Activated CD8-positive, alpha-beta memory T cell treated with anti-CD3 and anti-CD28 coated beads for 4 hours (primary cell): ENCODE data around the gene RIN3.
A peak's percentile ranks its signal among the peaks of the same experiment; 100 is the strongest.

Experiments
- DNase-seq, 2 donors: peaks; one replicate each; pipeline ENCODE4 v3.0.0-alpha.2; 2020; ENCODE audit warnings: low read depth in 2 of 2

Gene RIN3

DNA sequence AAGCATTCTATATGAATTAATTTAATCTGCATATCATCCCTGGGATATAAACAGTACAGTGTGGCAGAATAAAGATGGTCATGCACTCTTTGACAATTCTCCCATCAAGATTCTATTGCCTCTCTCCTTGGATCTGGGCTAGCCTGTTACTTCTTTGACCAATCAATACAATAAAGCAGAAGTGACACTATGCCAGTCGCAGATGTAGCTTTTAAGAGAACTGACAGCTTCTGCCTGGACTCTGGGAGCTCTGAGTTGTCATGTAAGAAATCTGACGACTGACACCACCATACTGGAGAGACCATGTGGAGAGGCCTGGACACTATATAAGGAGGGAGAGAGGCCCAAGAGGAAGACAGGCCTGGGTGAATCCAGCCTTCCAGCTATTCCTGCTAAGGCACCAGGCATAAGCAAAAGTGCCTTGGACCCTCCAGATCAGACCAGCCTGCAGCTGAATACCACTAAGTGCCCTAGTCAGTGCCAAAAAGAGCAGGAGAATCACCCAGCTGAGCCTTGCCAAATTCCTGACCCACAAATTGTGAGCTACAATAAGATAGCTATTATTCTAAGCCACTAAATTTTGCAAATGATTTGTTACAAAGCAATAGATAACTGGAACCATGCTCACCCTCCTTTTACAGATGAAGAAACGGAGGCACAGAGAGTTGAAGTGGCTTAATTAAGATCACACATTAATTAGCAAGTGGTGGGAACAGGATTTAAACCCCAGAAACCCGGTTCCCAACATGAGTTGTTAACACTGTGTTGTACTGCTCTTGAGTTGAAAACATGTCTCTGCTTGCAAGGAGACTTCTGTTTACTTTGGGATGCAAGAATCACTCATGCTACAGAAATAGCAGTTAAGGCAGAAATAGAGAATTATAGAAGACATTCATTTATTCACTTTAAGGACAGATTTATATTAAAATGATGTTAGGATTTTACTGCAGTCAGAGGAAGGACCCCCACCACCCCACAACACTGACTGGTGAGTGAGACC lies 84.6 kb downstream of the RIN3 start:
- DNase-seq = no peak

DNA sequence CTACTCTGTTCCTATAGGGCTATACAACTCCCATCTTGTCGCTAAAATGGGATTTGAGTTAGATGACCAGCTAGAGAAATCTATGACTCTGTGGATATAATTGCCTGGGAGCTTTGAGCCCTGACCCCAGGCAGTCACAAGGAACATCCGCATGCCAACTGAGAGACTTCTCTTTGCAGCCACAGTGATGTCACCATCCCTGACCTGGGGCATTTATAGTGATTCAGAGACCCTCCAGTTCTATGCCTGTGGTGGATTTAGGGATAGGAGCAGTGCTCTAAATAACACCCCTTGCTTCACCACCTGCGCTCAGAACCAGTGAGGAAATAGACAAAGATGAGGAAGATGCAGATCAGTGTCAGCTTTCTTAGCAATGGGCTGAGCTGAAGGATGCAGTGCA lies 86.2 kb downstream of the RIN3 start:
- no peak for DNase-seq

DNA sequence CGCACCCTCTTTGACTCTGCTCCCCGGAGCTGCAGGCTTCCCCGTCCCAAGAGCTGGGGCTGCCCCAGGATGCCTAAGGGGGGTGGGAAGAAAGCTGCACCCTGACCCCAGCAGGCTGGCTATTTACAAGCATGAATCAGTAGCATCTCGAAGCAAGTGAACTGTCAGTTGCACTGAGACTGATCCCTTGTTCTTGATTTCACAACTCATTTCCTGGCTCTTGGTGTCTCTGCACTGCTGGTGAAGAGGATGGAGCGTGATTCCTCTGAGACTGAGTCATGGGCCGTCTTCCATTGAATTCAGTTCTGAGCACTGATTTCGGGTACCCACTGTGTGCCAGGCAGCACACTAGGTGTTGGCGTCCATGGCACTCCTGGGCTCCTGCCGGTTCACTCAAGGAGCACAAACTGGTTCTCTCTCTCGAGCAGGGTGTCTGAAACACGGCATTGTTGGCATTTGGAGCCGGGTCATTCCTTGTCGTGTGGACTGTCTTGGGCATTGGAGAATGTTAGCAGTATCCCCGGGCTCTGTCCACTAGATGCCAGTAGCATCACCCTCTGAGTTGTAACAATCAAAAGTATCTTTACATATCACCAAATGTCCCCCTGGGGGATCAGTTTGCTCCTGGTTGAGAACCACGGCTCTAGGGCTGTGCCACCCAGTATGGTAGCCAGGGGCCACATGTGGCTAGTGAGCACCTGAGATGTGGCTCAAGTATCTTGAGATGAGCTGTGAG lies 86.9 kb downstream of the RIN3 start:
- no peak for DNase-seq

DNA sequence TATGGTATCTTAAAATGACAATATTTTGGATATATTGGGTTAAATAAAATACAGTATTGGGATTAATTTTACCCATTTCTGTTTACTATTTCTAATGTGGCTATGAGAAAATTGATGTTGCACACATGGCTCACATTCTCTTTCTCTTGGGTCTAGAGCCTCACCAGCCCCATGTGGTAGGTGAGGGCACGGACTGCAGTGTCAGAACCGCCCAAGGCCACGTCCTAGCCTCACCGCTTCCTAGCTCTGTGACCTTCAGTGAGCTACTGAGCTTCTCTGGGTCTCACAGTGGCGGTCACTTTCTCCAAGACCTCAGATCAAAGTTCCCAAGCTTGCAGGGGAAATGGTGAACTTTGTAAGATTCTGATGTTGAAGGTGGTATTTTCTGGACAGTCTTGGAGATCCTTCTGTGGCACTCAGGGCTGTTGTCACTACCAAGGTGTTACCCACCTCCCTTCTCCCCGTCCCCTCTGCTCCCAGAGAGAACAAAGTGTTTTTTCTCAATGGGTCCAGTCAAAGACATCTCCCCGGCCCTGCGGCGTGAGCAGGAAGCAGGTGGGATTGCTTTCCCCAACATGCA lies 87.6 kb downstream of the RIN3 start:
- no peak for DNase-seq

DNA sequence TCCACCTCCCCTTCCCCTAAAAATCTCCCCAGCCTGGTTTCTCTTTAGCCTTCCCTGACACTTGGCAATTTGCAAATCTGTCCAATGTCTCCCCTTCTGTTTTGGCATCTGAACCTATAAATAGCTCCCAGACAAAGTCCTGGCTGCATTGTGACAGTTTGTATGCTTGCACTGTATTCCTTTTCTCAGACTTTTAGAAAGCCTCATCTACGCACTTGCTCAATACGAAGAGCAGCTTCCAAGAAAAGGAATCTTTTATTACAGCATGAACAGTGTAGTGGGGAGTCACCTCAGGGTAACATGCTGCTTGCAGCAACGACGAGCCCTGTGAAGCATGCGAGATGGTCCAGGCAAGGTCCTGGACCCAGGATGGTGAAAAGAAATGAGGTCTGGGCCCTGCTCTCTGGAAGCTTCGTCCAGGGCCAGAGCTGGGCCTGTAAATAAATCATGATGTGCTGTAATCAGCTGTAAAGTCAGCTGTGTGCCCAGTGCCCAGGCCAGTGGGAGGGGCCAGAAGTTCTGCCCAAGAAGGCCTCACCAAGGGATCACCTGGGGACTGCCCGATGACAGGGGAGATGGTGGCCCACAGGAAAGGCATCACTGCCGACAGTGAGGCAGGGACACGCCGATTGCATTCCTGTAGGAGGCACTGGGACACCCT lies 88.3 kb downstream of the RIN3 start:
- DNase-seq = no peak

DNA sequence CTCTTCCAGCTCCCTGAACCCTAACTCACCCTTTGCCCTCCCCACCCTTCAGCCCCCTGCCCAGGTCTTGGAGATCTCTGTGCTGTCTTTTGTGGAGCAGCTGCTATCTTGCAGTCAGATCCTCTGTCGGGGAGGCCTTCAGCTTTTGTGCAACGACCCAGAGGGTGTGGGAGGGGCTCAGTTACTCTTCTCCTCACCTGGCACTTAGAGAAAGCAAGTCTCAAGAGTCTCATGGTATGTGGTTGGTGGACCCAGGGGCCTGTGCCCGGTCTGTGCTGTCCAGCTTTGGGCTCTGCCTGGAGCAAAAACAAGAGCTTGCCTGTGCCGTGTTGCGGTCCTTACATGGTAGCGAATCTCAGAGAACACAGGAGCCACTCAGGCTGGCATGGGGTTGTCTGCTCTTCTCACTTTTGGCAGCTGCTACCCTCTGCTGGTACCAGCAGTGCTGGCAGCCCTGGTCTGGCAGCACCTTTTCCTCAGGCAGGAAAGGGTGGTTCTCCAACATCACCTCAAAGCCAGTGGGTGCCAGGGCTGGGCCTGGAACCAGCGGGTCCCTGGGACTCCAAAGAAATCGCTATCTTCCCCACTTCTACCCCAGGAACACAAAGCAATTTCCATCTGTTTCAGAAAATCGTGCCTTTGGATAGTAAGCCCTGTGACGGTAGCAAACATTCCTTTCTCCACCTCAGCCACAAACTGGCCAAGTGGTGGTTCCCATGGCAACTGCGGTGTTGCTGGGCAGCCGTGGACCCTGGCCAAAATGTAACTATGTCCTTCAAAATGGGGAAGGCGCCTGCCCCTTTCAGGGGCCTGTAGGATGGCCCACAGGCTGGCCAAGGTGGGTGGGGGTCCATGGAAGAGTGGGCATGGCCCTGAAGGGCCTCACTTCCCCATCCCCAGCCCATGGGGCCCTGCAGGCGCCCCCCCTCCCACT lies 90.0 kb downstream of the RIN3 start:
- peak in 1 of 2 donors; percentile 38 for DNase-seq

DNA sequence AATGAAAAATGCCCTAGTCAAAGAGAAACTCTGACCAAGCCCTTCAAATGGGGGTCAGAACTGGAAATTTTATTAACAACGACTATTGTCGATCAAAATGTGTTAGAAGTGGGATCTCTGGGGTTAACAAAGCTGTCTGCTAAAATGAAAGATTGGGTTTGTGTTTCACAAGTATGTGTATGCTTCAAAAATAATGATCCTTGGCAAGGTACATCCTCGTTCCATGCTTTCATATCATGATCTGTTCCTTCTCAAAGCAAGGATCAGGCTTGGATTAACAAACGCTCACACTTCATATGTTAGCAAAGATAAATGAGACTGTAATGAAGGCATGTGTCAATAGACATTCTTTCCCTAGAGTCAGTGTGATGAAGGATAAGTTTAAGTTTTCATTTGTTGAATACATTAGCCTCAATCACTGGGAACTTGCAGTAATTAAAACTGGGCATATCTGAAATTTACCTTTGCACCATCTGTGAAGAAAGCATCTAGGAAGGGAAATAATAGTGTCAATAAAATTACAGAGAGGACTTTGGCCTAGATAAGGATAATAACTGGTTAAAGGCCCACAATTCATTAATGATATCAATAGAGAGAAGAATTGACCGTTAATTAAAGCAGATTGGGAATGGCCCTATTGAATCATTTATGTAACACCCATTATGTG lies 91.8 kb downstream of the RIN3 start:
- no peak for DNase-seq

DNA sequence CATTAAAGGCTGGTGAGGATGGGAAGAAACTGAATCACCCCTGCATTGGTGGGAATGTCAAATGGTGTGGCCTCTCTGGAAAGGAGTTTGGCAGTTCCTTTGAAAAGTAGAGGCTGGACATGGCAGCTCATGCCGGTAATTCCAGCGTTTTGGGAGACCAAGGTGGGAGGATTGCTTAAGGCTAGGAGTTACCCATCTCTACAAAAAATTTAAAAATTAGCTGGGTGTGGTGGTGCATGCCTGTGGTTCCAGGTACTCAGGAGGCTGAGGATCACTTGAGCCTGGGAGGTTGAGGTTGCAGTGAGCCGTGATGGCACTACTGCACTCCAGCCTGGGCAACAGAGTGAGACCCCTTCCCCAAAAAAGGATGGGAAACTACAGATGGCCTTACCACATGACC lies 93.7 kb downstream of the RIN3 start:
- no peak for DNase-seq

DNA sequence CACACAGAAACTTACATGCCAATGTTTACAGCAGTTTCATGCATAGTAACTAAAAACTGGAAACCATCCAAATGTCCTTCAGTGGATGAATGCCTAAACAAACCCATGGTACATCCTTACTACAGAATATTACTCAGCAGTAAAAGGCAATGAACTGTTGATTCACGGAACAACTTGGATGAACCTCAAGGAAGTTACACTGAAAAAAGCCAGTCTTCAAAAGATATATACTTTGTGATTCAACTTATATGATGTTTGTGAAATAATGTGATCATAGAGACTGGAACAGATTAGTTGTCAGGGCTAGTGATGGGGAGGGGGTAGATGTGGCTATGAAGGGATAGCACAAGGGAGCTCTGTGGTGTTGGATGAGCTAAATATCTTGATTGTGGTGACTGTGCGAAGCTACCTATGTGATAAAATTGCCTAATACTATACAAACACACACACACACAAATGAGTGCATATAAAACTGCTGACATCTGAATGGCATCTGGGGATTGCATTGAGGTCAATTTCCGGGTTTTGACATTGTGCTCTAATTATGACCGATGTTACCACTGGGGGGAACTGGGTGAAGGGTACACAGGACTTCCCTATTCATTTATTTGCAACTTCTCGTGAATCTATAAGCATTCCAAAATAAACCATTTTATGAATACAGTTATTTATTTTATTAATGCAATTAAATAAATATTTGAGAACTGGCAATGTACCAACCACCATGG lies 94.3 kb downstream of the RIN3 start:
- no peak for DNase-seq

DNA sequence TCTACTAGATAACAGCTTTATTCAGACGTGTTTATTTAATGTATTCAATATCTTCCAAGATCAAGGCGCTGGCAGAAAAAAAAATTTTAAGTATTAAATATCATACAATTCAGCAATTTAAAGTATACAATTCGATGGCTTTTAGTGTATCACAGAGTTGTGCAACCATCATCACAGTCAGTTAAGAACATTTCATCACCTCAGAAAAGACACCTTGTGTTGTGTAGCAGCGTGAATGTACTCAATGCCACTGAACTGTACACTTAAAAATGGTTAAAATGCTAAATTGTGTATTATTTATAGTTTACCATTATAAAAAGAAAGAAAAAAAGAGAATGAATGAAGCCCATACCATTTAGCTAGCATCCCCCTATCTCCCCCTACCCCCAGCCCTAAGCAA lies 96.4 kb downstream of the RIN3 start:
- no peak for DNase-seq

DNA sequence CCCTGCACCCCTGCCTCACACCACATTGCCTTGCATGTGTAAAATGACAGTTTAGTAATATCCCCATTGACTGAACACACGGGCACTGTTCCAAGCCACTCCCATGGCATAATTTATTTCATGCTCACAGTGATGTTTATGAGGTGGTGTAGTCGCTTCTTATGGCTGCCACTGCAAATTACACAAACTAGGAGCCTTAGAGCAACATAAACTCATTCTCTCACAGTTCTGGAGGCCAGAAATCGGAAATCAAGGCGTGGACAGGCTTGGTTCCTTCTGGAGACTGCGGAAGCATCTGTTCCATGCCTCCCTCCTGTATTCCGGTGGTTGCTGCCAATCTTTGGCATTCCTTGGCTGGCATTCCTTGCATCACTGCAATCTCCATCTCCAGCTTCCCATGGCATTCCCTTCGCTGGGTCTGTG lies 97.3 kb downstream of the RIN3 start:
- no peak for DNase-seq

DNA sequence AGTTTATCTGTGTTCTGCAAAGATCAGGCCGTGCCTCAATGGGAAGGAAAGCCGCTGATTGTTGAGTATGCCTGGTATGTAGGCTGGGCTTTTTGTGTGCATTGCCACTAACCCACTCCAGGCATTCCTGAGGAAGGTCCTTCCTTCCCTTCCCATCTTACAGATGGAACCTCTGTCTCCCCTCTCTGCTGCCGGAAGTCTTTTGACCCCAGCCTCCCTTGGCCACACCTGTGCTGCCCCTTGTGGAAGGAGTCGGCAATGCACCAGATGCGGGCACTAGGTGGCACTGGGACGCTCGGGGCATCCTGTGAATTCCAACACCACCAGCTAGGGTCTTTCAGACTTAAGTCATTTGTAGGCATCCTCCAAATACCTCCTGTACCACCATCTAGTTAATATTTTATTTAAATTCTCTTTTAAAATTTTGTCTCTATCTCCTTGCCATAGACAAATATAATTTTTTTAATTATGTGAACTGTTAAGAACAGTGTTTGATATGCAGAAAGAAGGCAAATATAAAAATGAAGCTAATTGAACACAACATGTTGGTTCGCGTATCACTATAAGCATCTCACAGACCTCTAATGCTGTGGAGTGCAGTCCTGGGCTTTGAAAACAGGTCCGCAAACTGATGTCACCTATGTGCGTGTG lies 99.6 kb downstream of the RIN3 start:
- DNase-seq = peak in 1 of 2 donors; percentile 26

DNA sequence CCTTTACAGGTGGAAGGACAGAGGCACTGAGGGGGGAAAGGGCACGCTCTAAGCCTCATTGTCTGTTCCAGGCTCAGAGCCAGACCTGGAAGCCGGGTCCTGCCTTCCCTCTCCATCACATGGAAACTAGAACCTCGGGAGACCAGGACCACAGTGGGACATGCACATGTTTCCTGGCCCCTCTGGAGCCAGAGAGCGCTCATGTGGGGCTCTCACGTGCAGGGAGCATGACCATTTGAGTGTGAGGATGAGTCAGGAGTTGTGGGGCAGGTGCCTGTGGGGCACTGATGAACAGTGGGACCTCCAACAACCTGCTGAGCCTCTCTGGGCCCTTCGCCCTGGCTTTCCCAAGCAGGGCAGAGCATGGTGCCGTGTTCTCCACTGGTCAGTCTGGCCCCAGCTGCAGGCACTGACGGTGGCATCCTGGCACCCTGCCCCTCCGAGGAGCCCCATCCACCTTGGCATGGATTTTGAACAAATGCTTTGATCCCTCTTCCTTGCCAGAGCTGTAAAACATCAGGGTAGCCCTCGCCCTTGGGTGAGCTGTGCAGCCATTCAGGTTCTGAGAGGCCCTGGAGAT lies 100.2 kb downstream of the RIN3 start:
- DNase-seq = no peak

DNA sequence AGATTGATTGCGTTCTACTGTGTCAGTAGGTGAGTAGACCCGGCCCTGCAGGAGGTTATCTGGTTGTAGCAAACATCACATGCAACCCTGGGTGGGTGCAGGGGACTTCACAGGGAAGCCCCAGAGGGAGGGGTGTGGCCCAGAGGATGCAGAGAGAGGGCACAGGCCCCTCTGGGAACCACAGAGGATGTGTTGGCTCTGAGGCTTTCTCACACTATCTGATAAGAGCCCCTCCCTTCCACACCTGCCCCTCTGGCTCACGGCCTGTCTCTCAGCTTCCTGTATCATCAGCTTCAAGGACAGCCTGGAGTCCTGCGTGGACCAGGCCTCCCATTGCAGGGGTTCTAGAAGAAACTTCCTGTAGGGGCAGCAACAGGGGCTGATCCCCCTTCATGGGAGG lies 101.9 kb downstream of the RIN3 start:
- peak; percentile 43 to 56 for DNase-seq

DNA sequence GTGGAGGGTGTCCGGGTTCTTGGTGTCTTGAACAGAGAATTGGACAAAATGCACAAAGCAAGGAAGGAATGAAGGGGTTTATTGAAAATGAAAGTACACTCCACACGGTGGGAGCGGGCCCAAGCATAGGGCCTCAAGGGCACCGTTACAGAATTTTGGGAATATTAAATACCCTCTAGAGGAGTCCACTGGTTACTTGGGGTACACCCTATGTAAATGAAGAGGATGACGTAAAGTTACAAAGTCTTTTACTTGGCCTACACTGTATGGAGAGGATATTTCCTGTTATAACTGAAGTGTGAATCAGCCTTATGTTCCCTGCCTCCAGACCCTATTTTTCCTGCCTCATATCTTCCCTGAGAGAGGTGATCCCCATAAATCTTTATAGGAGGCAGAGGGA lies 102.6 kb downstream of the RIN3 start:
- no peak for DNase-seq

DNA sequence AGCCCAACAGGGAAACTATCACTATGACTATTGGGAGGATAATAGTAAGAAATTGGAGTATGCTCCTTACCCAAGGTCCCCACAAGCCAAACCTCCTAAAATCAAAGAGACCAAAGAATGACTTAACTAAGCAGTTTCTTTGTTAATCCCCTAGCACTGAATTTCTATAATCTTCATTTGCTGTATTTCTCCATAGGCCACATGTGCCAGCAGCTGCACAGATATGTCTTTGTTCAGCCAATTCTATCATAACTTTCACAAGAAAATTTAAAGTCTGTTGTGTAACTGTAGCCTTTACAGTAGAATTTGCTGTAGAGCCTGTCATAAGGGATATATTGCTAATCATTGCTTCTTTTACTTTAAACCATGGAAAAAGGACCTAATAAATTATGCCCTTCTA lies 104.0 kb downstream of the RIN3 start:
- DNase-seq = no peak

DNA sequence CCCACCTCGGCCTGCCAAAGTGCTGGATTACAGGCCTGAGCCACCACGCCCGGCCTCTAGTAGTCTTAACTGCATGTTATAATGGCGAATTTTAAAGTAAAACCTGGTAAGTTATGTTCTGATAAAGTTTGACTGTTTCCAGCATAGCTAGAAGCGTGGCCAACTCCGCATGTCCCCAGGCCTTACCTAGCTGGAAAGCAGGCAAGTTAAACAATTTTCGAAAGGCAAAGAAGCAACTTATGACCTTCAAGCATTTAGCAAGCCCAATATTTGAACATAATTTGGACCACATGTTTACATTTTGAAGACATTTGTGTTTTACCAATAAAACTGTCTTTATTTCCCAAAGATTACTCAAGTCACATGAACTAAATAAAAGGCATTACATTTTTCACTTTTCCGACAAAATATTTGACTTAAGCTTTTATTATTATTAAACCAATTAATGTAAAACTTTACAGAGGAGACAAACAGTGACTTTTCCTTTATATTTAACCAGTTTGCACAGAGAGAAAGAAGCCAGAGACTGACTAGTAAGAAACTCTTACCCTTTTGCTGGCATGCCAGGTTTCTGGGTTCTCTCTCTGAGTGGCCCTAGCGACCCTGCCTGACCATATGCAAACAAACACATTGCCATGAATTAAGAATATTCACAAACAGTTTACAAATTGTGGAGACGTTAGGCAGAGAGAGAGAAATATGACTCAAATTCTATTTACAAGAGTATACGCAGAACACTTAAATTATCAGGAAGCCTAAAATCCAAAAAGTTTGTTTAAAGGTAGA lies 106.3 kb downstream of the RIN3 start:
- DNase-seq = no peak

DNA sequence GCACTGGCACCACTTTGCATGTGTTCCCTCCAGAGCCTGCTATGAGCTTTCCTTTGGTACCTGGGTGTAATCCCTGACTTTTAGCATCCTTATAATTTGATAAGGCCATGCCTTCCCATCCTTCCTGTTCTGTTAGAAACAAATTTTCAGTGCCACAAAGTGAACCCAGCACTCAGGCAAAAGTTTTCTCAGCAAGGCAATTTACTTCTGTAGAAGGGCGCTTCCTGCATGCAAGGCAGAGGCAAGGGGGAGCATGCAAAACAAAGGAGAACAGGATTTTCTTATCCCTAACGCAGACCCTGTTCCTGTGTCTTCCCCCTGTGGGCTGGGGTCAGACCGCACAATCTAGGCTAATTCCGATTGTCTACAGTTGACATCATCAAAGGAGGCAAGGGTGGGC lies 108.7 kb downstream of the RIN3 start:
- DNase-seq = no peak
